ENCODE results near the gene CYP26C1.

Gene CYP26C1

GRCh38 chr10:93059975-93060886 lies at the start of gene CYP26C1:
Gene CYP26C1, plus strand, starts transcription at chr10:93060798. Its CDS starts 466 bp downstream, at chr10:93061264.
- no peak for DNase-seq

- DNase-seq, result no peak
Observed at GRCh38 chr10:93015722-93016121, 44.9 kb upstream of the CYP26C1 start.

GRCh38 chr10:93023013-93023650 lies 37.5 kb upstream of the CYP26C1 start:
- DNase-seq, result no peak

- DNase-seq, result no peak
Observed at GRCh38 chr10:93026072-93026471, 34.5 kb upstream of the CYP26C1 start.

- no peak for DNase-seq
Observed at GRCh38 chr10:93027508-93027907, 33.1 kb upstream of the CYP26C1 start.

GRCh38 chr10:93028883-93029282 lies 31.7 kb upstream of the CYP26C1 start:
- DNase-seq, result no peak

GRCh38 chr10:93030409-93030808 lies 30.2 kb upstream of the CYP26C1 start:
- no peak for DNase-seq

GRCh38 chr10:93032105-93032808 lies 28.3 kb upstream of the CYP26C1 start:
- DNase-seq, result no peak

- DNase-seq, result no peak
Observed at GRCh38 chr10:93032809-93033137, 27.8 kb upstream of the CYP26C1 start.

GRCh38 chr10:93034426-93034825 lies 26.2 kb upstream of the CYP26C1 start:
- DNase-seq, result no peak

GRCh38 chr10:93039110-93039509 lies 21.5 kb upstream of the CYP26C1 start:
- no peak for DNase-seq

- DNase-seq, result no peak
Observed at GRCh38 chr10:93039721-93040120, 20.9 kb upstream of the CYP26C1 start.

GRCh38 chr10:93054486-93054885 lies 6.1 kb upstream of the CYP26C1 start:
- no peak for DNase-seq

GRCh38 chr10:93058139-93058538 lies 2.5 kb upstream of the CYP26C1 start:
- DNase-seq, result no peak

GRCh38 chr10:93060887-93061593 lies 442 bp downstream of the CYP26C1 start:
- no peak for DNase-seq

- no peak for DNase-seq
Observed at GRCh38 chr10:93061594-93062513, 1.3 kb downstream of the CYP26C1 start.

- DNase-seq, result no peak
Observed at GRCh38 chr10:93062514-93063143, 2.0 kb downstream of the CYP26C1 start.

- DNase-seq, result no peak
Observed at GRCh38 chr10:93063144-93063976, 2.8 kb downstream of the CYP26C1 start.

- no peak for DNase-seq
Observed at GRCh38 chr10:93063977-93064660, 3.5 kb downstream of the CYP26C1 start.

Measured in NCI-H1105 treated with DMSO at 0.1 percent for 48 hours (cell line).